ENCODE results near the gene ATP6V0C.

ATP6V0C gene

GRCh38 chr16:2494616-2495015 is 19.1 kb upstream of the ATP6V0C start:
- TF ChIP-seq SIN3A (IDR thresholded peaks at IDR 0.05; ENCODE audit: borderline replicate concordance, insufficient read depth, low read length) (no peak), REST (IDR thresholded peaks at IDR 0.05; ENCODE audit: insufficient read depth in 1 of 2, low read depth in 2 of 2, low read length in 2 of 2) (no peak), TAF1 (IDR thresholded peaks at IDR 0.05; ENCODE audit: borderline replicate concordance, insufficient read depth, low read length) (no peak), FOXP2 (optimal IDR thresholded peaks at IDR 0.05; ENCODE audit: borderline replicate concordance, extremely low read depth, extremely low read length, insufficient read depth) (no peak), POLR2AphosphoS5 (IDR thresholded peaks at IDR 0.05; ENCODE audit: low read depth, low read length) (no peak)

- TF ChIP-seq SIN3A (IDR thresholded peaks at IDR 0.05; ENCODE audit: borderline replicate concordance, insufficient read depth, low read length), result no peak
- no peak for TF ChIP-seq FOXP2 (optimal IDR thresholded peaks at IDR 0.05; ENCODE audit: borderline replicate concordance, extremely low read depth, extremely low read length, insufficient read depth)
- no peak for TF ChIP-seq REST (IDR thresholded peaks at IDR 0.05; ENCODE audit: insufficient read depth in 1 of 2, low read depth in 2 of 2, low read length in 2 of 2)
- no peak for TF ChIP-seq TAF1 (IDR thresholded peaks at IDR 0.05; ENCODE audit: borderline replicate concordance, insufficient read depth, low read length)
Observed at GRCh38 chr16:2495041-2495440, 18.7 kb upstream of the ATP6V0C start.

GRCh38 chr16:2496223-2497115 is 17.3 kb upstream of the ATP6V0C start:
- no peak for TF ChIP-seq SIN3A (IDR thresholded peaks at IDR 0.05; ENCODE audit: borderline replicate concordance, insufficient read depth, low read length)
- no peak for TF ChIP-seq FOXP2 (optimal IDR thresholded peaks at IDR 0.05; ENCODE audit: borderline replicate concordance, extremely low read depth, extremely low read length, insufficient read depth)
- no peak for TF ChIP-seq REST (IDR thresholded peaks at IDR 0.05; ENCODE audit: insufficient read depth in 1 of 2, low read depth in 2 of 2, low read length in 2 of 2)
- no peak for TF ChIP-seq POLR2AphosphoS5 (IDR thresholded peaks at IDR 0.05; ENCODE audit: low read depth, low read length)
- TF ChIP-seq TAF1 (IDR thresholded peaks at IDR 0.05; ENCODE audit: borderline replicate concordance, insufficient read depth, low read length), result no peak

GRCh38 chr16:2497116-2497630 is 16.6 kb upstream of the ATP6V0C start:
- TF ChIP-seq FOXP2 (optimal IDR thresholded peaks at IDR 0.05; ENCODE audit: borderline replicate concordance, extremely low read depth, extremely low read length, insufficient read depth), result no peak
- no peak for TF ChIP-seq SIN3A (IDR thresholded peaks at IDR 0.05; ENCODE audit: borderline replicate concordance, insufficient read depth, low read length)
- no peak for TF ChIP-seq TAF1 (IDR thresholded peaks at IDR 0.05; ENCODE audit: borderline replicate concordance, insufficient read depth, low read length)
- no peak for TF ChIP-seq REST (IDR thresholded peaks at IDR 0.05; ENCODE audit: insufficient read depth in 1 of 2, low read depth in 2 of 2, low read length in 2 of 2)
- no peak for TF ChIP-seq POLR2AphosphoS5 (IDR thresholded peaks at IDR 0.05; ENCODE audit: low read depth, low read length)

Measured in PFSK-1 (cell line).